HG02973 (cell line): ENCODE measurements around the gene PDS5B.

Experiments
- ATAC-seq: cut with Tn5 transposase; IDR thresholded peaks from one replicate; pipeline ENCODE4 v1.9.1; 2021; ENCODE audit warnings: moderate library complexity; ENCODE audit not compliant: unreplicated experiment

The PDS5B gene

DNA sequence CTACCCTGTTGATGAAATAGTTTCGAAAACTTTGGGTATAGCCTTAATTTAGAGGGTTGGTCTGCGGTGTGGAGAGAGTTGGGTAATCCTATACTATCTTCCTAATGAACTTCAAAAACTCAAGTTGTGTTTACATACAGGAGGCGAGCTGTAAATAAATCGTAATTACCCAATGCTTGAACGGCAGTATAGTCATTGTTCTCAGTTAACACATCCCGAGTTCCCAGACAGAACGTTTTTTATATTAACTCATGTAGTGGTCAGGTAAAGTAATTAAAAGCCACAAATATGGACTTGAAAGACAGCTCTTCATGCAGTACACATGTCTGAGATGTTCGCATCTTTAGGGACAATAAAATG lies 1.5 kb downstream of the PDS5B start:
- no peak for ATAC-seq

DNA sequence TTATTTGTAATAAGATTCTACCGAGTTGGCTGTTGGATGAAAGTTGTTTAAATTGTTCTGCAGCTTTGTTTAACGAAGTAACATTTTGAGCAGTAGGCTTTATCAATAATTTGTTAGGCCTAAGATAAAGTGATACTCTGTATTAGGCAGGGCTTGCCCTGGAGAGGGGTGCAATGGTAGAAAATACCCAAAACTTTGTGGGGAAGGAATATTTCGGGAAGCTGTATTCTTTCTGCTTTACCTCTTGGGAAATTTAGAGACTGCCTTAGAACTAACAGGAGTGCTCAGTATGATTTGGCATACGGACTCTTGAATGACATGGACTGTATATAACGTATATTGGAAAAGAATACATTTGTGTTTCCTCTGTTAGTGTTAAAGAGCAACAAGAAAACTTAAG lies 2.5 kb downstream of the PDS5B start:
- ATAC-seq: no peak

- ATAC-seq: no peak
Measured at GRCh38 chr13:32589471-32589870, 3.2 kb downstream of the PDS5B start.

DNA sequence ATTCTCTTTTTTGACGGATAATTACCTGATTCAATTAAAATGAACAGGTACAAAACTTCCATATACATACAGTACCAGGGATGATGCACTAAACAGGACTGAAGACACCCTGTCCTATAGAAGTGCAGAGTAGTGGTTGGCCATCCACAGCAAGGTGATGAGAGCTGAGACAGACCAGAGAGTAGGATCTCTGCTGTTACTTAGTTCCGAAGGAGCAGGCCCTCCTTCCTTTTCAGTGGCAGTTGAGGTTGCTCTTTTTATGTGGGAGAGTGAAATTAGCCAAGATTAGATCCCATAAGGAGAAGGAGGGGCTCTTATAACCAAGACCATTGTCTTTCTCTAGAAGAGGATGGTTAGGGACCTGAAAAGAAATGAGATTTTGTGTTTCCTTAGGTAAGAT lies 4.0 kb downstream of the PDS5B start:
- no peak for ATAC-seq

DNA sequence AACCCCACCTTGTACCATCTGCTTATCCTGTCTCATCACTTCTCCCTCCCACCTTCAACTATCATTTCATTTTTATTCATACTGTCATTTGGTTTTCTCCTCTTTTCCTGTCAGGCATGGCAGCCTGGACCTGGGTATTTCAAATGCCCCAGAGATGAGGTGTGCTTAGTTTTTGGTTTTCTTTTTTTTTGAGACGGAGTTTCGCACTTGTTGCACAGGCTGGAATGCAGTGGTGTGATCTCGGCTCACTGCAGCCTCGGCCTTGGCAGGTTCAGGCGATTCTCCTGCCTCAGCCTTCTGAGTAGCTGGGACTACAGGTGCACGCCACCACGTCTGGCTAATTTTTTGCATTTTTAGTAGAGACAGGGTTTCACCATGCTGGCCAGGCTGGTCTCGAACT lies 5.8 kb downstream of the PDS5B start:
- no peak for ATAC-seq

- no peak for ATAC-seq
Measured at GRCh38 chr13:32594157-32594738, 8.0 kb downstream of the PDS5B start.

DNA sequence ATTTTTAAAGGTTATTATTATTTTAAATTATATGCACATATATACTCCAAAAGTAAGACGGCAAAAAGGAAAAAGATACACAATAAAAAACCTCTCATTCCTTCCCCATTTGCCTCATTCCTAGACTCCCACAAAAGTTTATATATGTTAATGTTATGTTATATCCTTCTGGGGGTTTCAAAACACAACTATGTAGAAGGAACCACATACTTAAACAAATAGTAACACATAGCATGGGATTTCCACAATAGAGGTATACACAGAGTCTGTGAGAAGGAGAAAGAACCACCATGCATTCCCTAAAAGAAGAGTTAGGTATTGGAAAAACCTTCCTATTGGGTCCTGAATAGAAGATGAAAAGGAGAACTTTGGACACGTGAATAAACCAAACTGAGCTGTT lies 9.1 kb downstream of the PDS5B start:
- ATAC-seq: no peak

- no peak for ATAC-seq
Measured at GRCh38 chr13:32600890-32601289, 14.6 kb downstream of the PDS5B start.

DNA sequence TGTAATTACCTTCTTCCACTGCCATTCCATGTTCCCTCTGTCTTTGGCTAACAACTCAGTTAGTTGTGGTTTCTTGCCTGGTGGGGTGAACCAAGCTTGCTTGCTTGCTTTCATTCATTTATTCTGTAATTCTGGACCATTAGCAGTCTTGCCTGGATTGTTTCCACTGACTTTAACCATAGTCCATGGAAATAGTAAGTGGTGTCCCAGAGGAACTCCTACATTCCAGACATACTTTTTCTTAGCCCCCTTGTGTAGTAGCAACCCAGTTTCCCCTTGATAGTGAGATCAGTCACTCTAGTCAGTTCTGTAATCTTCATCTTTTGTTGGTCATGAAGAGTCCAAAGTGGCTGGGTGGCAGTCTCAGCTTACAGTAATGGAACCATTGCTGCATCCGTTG lies 23.2 kb downstream of the PDS5B start:
- ATAC-seq: no peak

DNA sequence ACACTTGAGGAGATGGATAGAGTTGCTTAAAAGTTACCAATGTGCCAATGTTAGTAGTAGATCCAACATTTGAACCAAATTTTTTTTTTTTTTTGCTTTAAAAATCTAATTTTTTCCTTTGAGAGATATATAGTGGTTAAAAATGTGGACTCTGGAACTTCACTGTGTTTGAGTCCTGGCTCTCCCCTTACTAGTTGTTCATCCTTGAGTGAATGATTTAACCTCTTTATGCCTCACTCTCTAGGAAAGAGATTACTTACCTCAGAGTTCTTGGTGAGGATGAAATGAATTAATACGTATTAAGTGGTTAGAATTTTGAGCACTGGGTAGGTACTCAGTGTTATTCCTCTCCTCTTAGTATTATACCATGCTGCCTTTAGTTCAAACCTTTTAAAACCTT lies 24.3 kb downstream of the PDS5B start:
- ATAC-seq: no peak

- no peak for ATAC-seq
Measured at GRCh38 chr13:32610977-32611376, 24.7 kb downstream of the PDS5B start.

DNA sequence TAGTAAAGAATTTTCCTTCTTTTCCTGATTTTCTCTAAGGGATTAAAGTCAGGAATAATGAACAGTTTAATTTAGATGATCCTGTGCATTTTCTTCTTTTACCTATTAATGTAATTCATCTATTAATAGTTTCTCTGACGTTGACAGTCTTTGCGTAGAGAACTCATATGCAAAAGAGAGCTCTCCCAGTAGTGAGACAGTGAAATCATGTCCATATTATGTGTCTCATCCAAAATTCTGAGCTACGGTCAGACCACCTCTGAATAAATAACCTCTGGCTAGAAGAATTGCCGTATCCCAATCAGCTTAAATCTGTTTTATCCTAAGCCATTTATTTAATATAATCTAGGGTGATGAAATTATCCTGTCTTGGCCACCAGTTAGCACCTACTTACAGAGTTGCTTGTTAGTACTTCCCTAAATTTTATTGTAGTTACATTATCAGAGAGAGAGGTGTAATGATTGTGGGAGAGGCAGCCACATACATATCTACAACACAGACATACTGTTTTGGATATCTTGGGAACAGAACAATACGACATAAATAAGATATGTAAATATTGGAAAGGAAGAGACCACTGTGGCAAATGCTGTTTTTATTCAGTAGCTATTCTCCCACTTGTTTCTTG lies 30.7 kb downstream of the PDS5B start:
- no peak for ATAC-seq

GRCh38 chr13:32622827-32623226 lies 36.6 kb downstream of the PDS5B start:
- no peak for ATAC-seq

DNA sequence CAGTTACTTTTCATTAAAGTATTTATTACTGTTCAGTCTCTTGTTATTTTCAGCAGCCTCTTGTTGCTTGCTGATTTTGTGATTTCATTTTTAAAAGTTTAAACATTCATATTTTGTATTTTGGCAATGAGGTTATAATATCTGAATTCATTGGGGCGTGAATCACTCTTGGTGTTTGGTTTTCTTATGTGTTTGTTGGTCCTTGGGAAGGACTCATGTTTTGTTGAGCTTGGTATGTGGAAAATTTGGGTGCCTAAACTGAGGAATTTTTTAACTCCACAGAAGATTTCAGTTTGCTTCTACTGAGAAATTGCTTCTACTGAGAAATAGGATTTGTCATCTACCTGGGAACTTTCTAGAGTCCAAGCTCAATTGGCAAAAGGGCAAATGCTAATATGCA lies 38.2 kb downstream of the PDS5B start:
- no peak for ATAC-seq

DNA sequence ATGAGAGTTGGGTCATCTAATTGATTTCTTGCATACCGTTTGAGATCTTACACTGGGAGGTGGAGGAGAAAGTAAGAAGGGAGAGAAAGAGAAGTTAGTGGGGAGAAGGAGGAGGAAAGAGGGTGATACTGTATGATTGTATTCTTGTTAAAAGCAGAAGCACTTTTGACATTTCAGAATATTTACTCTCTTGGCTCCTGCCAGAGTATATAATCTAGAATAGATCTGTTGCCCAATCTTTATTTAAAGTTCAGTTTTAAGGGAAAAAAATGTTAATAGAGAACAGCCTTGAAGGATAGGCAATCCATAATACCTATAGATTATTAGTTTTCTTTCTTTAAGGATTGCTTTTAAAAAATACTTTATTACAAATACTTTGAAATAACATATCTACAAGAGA lies 41.5 kb downstream of the PDS5B start:
- ATAC-seq: no peak

DNA sequence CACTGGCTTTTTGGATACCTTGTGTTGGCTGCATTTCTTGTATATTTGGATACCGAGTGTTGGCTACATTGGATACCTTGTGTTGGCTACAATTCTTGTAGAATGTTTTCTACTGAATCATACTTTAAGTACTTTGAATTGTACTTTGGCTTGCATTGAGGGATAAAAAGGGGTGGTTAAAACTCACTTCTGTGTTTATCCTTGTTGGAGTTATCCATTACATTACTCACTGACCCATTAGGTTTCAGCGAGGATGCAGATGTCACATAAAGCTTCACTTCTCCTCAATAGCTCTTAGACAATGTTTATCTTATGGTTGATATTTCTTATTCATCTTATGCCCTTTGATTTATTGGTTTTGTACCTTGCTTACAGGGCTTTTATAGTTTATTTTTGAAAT lies 43.1 kb downstream of the PDS5B start:
- ATAC-seq: no peak

GRCh38 chr13:32629866-32630265 lies 43.6 kb downstream of the PDS5B start:
- ATAC-seq: no peak

DNA sequence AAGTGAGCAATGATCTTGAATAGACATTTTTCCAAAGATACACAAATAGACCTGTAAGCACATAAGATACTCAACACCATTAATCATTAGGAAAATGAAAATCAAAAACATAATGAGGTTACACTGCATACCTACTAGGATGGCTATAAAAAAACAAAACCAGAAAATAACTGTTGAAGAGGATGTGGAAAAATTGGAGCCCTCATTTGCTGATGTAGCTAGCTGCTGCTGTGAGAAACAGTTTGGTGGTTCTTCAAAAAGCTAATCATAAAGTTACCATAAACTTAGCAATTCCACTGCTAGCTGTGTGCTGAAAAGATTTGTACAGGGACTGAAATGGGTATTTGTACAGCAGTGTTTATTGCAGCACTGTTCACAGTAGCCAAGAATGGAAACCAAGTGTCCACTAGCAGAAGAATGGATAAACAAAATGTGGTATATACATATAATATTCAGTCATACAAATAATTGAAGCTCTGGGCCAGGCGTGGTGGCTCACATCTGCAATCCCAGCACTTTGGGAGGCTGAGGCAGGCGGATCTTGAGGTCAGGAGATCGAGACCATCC lies 46.2 kb downstream of the PDS5B start:
- ATAC-seq: no peak

GRCh38 chr13:32636711-32637110 lies 50.5 kb downstream of the PDS5B start:
- no peak for ATAC-seq

GRCh38 chr13:32638739-32639138 lies 52.5 kb downstream of the PDS5B start:
- no peak for ATAC-seq

GRCh38 chr13:32639502-32640105 lies 53.4 kb downstream of the PDS5B start:
- ATAC-seq: peak; percentile 63

- no peak for ATAC-seq
Measured at GRCh38 chr13:32642316-32642715, 56.1 kb downstream of the PDS5B start.

- ATAC-seq: no peak
Measured at GRCh38 chr13:32642858-32643257, 56.6 kb downstream of the PDS5B start.
